Right lung (tissue), 5 donors: ENCODE measurements around the gene PEX14. TPM values are rescaled to one million over a fixed set of nuclear protein-coding genes. Genes with fewer than 3 reads are reported as not detected.

ENCODE experiments used
- DNase-seq, 2 donors: peaks; one replicate each; pipeline ENCODE4 v3.0.0-alpha.2; 2013
- polyA plus RNA-seq, 5 donors: library from polyadenylated mRNA; unstranded; fragments of 120-200 nt; gene quantifications; one replicate each; pipeline versions ENCODE4 v1.2.1 to v1.2.3, GENCODE V29; 2013; ENCODE audit warnings: inconsistent platforms in 1 of 5, low replicate concordance in 1 of 5; ENCODE audit not compliant: insufficient read length in 5 of 5, insufficient read depth in 1 of 5

PEX14 gene
- polyA plus RNA-seq, 5 donors = 15.0 to 23.4 (median 19.9) TPM

DNA sequence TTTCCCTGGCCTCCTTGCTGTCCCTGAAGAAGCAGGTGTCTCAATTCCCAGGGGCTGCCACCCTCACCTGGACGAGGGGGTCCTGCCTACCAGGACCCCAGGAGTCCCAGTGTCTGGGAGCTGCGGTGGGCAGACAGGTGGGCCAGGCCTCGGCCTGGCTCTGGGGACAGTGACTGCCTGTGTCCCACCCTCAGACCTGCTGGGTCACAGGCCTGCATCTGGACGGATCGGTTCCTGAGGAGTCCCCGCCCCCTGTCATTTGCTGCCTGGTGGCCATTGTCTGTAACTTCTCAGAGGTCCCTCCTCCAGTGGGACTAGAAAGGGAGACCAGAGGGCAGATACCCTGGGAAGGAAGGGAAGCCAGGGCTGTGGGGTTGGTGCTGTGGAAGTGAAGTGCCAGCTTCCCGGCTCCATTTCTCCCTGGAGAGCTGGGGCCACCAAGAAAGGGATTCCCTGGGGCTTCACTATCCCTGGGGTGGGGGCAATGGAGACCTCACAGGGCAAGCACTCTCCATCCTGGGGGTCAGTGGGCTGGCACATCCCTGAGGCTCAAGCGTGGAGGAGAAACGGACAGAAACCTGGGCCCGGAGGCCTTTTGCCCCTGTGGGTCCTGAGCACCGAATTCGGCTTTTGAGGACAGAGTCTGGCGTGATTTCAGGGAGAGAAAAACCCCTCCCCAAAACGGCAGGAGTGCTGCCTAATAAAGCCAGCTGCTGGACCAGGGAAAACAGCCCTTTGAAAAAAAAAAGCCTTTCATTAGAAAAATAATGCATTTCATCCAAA, 157.3 kb downstream of the PEX14 start:
- DNase-seq = no peak

DNA sequence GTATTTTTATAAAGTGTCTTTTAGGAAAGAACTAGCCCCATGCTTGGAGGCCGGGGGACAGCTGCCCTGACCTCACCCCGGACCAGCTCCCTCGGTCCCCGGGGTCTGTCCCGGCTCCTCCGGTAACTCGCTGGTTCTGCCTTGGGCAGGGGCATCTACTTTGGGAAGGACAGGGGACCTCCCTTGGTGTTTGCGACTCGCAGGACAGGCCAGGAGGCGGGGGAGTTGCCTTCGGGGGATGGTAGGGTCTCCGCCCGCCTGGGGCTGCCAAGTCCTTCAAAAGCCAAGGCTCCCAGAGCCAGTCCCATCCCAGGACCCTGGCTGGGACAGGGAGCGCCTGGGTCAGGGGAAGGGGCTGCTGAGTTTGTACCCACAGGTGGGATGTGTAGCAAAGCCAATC, 157.9 kb downstream of the PEX14 start:
- no peak for DNase-seq

DNA sequence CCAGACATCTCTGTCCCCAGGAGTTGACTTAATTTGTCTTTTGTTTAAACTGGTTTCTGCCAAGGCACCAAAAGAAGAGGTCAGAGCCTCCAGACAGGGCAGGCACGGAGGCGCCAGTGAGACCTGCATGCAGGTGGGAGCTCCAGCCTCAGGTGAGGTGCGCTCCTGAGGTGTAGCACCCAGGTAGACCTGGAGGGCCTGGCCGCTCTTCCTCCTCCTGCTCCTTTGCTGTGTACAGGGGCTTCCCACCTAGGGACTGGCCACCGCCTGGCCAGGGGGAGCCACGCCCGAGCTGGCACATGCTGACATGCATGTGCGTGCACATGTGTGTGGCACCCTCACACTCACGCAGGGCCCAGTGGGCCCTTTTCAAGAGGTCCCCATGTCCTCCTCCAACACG, 158.7 kb downstream of the PEX14 start:
- no peak for DNase-seq

DNA sequence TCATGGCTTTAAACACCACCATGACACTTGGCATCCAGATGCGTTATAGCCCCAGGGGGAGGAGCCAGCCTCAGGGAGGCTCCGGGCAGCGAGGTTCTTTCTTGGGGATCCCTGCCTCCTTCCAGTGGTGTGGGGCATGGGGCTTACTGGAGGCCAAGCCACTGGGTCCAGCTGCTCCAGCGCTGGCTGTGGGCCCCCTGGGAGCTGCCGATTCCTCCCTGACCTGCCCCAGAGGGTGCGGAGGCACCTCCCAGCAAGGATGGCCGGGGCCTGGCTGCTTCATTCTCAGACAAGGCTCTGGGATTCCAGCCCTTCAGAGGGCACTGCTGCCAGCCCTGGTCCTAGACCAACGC, 159.3 kb downstream of the PEX14 start:
- no peak for DNase-seq

DNA sequence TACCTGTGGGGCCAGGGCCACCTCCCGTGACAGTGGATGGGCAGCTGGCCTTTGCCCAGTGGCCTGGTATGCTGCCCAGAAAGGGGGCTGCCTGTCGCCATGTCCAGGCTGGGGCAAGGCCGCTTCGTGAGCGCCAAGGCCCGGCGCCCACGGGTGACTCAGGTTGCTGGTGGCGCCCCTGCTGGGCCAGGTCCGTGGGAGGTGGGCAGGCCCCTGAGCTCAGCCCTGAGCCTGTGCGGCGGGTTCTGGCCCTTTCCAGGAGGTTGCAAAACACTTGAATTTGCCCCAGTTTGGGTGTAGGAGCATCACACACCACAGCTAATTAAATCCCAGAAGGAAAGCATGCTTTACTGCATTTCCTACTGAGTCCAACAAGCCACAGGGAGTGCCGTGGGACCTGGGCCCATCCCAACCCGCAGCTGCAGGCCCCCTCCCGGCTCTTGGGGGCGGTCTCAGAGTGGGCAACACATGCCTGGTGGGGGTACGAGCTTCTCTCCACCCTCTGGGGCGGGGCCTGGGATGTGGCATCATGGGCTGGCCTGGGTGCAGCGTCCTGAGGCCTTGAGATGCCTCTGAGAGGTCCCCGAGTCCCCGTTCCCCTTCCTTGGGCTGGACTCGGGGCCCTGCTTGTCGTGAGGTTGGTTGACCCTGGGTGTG, 159.8 kb downstream of the PEX14 start:
- DNase-seq = no peak

DNA sequence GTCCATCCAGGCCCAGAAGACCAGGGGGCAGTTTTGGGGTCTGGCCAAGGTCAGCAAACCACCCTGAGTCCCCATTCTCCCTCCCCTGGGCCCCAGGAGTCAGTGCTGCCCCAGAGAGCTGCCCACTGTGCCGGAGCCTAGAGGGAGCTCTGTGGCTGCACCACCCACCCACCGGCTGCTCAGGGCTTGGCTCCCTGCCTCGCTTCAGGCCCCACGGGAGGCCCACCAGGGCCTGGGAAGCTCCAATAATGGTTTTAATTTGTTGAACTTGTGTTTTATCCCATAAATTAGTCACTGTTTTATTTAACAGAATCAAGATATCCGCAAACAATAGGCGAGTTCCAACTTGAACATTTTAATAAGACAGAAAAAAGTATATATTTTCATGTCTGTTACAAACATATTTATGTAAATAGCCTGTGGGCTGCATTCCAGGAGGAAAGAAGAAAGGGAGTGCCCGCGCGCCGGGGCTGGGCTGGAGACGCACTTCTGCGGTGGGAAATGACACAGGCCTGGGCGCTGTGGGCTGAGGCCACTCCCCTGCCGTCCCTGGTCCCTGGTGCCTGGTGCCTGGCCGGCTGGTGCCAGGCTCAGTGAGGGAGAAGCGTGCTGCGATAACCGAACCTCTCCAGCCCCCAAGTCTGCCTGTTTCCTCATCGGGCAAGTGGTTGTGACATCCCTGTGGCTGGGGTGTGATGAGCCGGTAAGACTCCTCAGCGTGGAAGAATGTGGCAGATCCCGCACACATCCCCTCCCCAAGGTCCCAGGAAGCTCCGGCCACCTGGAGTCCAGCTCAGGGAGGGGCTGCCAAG, 160.5 kb downstream of the PEX14 start:
- no peak for DNase-seq

DNA sequence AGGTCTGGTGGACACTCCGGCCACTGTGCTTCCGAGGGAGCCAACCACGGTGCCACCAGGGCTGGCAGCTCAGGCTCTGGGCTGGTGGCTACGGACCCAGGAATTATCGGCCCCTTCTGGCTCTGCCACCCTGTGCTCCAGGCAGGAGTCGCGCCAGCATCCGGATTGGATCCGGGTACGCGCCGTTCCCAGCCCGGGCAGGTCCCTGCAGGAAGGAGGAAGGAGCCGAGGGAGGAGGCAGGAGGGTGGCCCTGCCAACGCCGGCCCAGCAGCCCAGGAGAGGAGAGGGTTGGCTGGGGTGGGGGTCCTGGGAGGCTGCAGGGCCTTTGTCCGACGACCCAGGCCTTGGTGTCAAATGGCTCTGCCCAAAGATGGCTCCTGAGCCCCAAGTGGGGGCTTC, 161.2 kb downstream of the PEX14 start:
- no peak for DNase-seq

DNA sequence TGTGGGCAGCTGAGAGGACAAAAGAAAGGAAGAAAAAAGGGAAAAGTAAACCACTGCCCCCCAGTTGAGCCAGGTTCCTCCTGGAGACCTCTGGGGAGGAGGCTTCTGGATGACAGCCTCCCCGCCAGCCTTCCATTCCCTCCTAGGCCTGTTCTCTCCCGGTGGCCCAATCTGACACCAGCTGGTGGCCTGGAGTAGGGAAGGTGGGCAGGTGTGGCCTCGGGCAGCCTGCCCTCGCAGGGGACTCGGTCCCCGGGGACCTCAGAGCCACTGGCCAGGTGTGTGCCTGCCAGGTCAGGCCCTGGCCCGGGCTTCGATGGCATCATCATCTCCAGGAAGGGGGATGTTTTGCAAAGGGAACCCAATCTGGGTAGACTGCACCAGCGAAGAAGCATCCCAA, 162.7 kb downstream of the PEX14 start:
- DNase-seq = no peak

DNA sequence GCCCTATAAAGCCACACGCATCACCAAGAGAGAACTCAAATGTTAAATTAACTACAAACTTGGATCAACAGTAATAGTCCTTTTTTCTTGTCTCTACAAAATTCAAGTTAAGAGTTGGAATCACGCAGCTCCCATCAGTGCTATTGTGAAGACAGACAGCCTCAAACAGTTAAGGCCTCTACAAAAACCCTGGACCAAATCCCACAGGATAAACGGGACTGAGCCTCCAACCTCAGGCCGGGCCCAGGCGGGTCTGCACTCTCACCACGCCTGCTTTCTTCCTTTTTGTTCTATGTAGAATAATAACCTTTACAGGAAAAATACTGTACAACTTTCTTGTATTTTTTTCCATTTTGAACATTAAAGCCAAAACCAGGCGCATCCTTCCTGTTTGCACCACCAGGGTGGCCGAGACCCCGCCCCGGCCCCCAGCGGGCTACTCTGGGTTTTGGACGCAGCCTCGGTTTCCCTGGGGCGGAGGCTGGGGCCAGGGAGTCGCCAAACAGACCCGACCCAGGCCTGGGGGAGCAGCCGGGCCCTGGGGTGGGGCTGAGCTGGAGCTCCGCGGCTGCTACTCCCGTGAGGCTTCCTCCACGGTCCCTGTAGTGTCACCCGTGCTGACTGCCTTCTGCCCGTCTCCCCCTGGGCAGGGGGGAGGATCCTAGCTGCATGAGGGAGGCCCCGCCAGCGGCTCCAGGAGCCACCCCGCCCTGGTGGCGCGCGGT, 163.2 kb downstream of the PEX14 start:
- DNase-seq = no peak

DNA sequence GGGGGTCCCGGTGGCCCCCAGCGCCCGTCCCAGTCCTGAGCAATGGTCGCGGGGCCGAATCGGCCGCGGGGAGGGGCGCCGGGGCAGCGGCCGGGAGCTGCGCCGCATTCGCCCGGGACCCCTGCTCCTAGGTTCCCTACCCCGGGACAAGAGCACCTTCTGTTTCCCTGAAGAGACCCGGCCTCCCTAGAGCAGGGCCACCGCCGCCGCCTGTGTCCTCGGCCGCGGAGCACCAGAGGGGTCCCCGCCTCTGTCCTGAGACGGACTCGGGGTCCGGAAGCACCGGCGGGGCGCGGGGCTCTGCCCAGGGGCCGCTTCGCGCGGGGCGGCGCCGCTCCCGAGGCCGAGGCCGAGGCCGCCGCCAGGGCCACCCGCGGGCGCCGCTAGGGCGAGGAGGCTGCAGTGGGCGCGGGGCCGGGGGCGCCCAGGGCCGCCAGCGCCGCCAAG, 163.8 kb downstream of the PEX14 start:
- DNase-seq = no peak

DNA sequence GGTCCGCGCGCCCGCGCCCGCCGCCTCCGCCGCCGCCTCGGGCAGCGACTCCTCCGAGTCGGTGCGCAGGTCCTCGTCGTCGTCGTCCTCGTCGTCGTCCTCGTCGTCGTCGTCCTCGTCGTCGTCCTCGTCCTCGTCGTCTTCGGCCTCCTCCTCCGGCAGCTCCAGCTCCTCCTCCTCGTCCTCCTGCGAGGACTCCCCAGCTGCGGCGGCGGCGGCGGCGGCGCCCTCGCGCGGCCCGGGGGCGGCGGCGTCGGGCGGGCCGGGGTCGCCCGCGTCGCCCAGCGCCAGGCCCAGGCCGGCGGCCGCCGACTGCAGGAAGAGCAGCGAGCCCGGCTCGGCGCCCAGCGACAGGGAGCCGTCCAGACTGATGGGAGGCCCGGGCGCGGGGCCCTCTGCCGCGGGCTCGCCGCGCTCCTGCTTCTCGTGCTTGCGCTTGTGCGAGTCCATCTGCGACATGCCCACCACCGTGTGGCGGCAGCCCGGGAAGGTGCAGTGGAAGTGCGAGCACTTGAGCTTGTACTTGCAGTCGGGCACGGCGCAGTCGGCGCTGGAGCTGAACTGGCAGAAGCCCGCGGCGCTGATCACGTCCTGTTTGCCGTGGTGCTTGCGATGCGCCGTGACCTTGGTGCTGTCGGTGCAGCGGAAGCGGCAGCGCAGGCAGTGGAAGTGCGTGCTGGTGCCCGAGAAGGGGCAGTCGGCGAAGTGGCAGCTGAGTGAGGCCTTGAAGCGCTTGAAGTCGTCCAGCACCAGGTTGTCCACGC, 164.4 kb downstream of the PEX14 start:
- no peak for DNase-seq

DNA sequence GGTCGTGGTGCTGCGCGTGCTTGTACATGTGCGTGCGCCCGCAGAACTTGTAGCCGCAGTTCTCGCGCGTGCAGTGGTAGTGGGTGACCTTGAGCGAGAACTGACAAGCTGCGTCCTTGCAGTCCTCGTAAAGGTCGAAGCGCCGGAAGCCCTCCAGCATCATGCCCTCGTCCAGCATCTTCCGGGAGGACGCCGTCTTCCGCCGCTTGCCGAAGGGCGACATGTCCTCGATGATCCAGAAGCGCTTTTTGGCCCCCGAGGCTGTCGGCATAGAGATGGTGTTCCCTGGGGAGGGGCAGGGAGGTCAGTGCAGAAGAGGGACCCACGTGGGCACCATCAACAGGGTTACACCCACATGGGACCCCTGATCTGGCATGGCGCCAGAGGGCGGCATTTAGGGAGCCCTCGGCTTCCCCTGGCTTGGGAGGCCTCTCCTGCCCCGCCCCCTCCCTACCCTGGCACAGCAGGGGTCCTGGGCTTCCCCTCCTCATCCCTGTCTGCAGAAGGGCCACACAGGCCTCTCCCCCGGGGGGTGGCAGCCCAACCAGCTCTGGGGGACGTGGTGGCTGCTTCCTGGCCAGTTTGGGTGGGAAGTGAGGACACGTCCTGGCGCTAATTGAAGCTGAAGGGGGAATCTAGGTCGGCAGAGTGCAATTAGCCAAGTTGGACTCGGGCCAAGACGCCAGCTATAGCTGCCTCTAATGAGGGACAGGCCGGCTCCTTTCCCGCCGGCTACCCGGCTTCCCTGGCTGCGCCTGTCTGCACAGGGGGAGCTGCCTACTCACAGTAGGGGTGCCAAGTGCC, 165.2 kb downstream of the PEX14 start:
- no peak for DNase-seq

DNA sequence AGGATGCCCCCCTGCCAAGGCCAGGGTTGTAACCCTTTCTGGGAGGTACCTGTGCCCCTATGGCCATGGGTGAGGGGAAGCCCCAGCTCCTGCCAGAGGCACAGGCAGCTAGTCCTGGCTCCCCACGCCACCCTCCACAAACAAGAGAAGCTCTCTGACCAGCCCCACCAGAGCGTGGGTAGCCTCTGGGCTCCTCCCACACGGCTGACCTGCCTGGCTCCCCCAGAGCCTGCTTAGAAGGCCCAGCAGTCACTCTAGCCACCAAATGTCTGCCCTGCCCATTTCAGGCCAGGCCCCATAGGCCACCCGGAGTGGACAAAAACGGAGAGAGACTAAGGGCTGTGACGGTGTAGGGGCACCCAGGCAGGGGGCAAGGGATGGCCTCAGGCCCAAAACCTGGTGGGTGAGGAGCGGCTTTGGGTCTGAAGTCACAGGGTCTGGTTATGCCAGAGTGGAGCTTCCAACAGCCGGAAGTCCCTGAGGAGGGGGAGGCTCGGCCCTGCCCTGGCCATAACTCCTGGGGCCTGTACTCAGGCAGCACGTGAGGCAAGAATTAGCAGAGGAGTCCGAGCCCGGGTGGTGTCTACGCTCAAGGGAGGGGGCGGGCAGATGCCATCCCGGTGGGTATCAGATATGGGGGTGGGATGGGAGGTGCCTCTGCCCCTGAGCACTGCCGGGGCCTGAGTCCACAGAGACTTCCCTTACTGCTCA, 166.2 kb downstream of the PEX14 start:
- no peak for DNase-seq

DNA sequence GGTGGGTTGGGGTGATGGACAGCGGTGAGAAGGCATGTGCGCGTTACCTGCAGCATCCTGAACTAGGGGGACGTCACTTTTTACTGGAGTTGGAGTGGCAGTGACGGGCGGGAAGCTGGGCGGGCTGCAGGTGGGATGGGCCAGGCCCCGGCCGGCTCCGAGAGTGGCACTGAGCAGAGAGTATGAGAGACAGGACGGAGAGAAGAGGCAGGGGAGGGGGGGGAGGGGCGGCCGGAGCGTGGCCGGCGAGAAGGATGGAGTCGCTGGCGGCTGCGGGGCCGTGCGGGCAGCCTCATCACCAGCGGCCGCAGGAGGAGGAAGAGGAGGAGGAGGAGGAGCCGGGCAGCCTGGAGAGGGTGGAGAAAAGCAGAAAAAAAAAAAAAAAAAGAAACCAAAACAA, 167.2 kb downstream of the PEX14 start:
- DNase-seq = no peak

DNA sequence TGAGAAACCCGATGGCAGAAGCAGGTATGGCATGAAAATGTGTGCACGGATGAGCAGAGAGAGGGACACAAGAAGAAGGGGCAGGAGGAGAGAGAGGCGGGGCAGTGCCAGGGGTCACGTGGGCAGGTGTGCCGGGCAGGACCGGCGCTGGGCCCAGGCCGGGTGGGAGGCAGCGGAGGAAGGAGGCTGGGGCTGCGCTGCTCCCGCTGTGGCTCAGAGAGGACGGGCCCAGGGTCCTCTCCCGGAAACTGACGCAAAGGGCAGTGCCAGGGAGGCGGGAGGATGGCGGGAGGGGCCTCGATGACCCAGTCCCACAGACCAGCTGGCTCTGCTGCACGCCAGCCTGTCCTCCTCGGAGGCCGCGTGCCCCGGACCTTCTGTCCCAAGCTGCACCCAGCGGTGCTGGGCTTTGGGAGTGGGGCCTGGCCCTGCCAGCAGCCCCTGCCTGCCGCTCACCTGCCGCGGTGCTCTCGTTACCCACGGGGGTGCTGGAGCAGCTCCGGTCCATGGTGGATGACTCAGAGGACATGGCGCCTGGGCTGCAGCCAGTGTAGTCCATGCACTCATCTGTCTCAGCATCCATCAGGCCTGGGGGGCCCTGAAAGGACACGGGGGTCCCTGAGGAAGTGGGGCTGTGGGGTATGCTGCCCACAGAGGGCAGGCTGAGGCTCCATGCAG, 167.8 kb downstream of the PEX14 start:
- no peak for DNase-seq

DNA sequence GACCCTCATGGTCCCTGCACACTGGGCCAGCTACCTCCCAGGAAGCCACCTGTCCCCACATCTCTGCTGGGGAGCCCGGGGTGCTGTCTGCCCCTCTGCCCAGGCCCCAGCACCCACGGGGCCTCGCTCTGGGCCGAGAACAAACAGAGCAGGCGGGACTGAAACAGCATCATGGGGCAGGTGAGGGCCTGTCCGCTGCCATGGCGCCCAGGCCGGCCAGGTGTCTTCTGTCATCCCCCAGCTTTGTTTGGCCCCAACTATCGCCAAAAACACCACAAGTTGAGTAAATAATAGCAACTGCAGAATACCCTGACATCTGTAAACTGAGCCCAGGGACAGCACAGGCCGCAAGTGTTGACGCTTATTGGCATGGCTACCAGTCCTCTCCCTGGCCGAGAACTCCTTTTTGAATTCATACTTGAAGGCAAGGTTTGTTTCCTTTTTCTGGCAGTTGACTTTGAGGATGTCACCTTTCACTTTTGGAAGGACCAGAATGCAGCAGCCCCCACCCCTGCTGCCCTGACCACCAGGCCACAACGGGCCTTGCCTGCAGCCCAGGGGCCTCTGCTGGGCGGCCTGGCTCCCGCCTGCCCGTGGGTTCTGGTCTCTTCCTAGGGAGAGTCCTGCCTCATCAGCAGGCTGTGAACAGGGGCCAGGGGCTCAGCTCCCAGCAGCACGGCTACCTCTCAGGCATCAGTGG, 169.0 kb downstream of the PEX14 start:
- no peak for DNase-seq

DNA sequence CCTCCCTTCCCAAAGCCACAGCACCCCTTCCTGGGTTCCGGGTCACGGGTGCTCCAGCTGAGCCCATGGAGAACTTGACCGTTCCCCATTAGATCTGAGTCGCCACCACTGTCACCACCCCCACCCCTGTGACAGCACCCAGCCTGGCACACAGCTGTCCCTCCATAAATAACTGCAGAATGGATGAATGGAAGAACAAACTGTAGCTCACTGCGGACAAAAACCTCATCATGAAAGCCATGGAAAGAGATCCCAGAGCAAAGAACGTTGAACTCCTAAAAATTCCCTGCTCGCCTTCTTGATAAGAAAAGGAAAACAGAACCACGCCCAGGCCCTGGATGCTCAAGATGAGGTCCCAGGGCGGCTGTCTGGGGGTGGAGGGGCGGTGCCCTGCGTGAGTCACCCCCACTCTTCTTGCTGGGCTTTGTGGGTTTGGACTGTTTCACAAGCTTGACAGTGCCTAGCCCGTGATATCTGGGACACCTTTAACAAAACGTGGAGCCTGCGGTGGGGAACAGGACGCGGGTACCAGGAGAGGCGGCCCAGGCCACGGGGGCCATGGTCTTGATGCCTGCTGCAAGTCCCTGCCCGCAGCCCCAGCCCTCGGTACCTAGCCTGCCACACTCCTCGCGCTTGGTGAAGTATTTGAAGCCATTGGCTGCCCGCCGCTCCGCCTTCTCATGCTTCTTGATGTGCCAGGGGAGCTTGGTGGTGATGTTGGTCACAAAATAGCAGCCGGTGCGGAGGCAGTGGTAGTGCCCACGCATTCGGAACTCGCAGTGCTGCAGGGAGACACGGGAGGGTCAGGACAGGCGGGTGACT, 169.8 kb downstream of the PEX14 start:
- DNase-seq = no peak
